ENCODE data around the gene NNMT.
"Not testable (repeated sequence)": the region's sequence is repeated elsewhere in the genome, so short reads cannot be mapped to it uniquely, and the experiment has no call there.

NNMT gene

GRCh38 chr11:114330373-114330772 is 34.2 kb downstream of the NNMT start:
- no peak for ATAC-seq (ENCODE audit: low read depth)
- Histone ChIP-seq H3K4me3 (ENCODE audit: severe bottlenecking) (no peak overlapping the region), H3K36me3 (ENCODE audit: low read depth) (no peaks in the 10 kb centered on the region), H3K27me3 (ENCODE audit: insufficient read depth, poor library complexity, severe bottlenecking) (peaks cover 3% of the 10 kb centered on the region), H3K9me3 (ENCODE audit: severe bottlenecking) (peaks cover 8% of the 10 kb centered on the region), H3K4me1 (ENCODE audit: insufficient read depth, poor library complexity, severe bottlenecking) (no peaks in the 10 kb centered on the region), H3K27ac (ENCODE audit: poor library complexity, severe bottlenecking) (no peak overlapping the region)
- no peak for TF ChIP-seq CTCF (IDR thresholded peaks at IDR 0.05; ENCODE audit: poor library complexity, severe bottlenecking)
- DNase-seq (ENCODE audit: low spot score) = no peak

GRCh38 chr11:114340311-114341131 is 44.3 kb downstream of the NNMT start:
- H3K27me3 ChIP-seq (ENCODE audit: insufficient read depth, poor library complexity, severe bottlenecking) = no peaks in the 10 kb centered on the region
- ATAC-seq (ENCODE audit: low read depth) (peak; percentile 84), DNase-seq (ENCODE audit: low spot score) (no peak)
- H3K4me1 ChIP-seq (ENCODE audit: insufficient read depth, poor library complexity, severe bottlenecking) = peaks cover 4% of the 10 kb centered on the region
- H3K27ac ChIP-seq (ENCODE audit: poor library complexity, severe bottlenecking) = no peak overlapping the region
- no peaks in the 10 kb centered on the region for H3K9me3 ChIP-seq (ENCODE audit: severe bottlenecking)
- H3K4me3 ChIP-seq (ENCODE audit: severe bottlenecking) = no peak overlapping the region
- peak; percentile 94 for TF ChIP-seq CTCF (IDR thresholded peaks at IDR 0.05; ENCODE audit: poor library complexity, severe bottlenecking)
- no peaks in the 10 kb centered on the region for H3K36me3 ChIP-seq (ENCODE audit: low read depth)

GRCh38 chr11:114341667-114342066 is 45.5 kb downstream of the NNMT start:
- ATAC-seq (ENCODE audit: low read depth); DNase-seq (ENCODE audit: low spot score); H3K9me3 ChIP-seq (ENCODE audit: severe bottlenecking); H3K27ac ChIP-seq (ENCODE audit: poor library complexity, severe bottlenecking); H3K4me1 ChIP-seq (ENCODE audit: insufficient read depth, poor library complexity, severe bottlenecking); H3K27me3 ChIP-seq (ENCODE audit: insufficient read depth, poor library complexity, severe bottlenecking); H3K36me3 ChIP-seq (ENCODE audit: low read depth); H3K4me3 ChIP-seq (ENCODE audit: severe bottlenecking): not testable (repeated sequence)

- H3K27me3 ChIP-seq (ENCODE audit: insufficient read depth, poor library complexity, severe bottlenecking) = no peaks in the 10 kb centered on the region
- TF ChIP-seq CTCF (IDR thresholded peaks at IDR 0.05; ENCODE audit: poor library complexity, severe bottlenecking) = no peak
- H3K4me3 ChIP-seq (ENCODE audit: severe bottlenecking) = no peak overlapping the region
- peaks cover 4% of the 10 kb centered on the region for H3K4me1 ChIP-seq (ENCODE audit: insufficient read depth, poor library complexity, severe bottlenecking)
- no peak for ATAC-seq (ENCODE audit: low read depth)
- H3K27ac ChIP-seq (ENCODE audit: poor library complexity, severe bottlenecking) = no peak overlapping the region
- no peaks in the 10 kb centered on the region for H3K36me3 ChIP-seq (ENCODE audit: low read depth)
- no peaks in the 10 kb centered on the region for H3K9me3 ChIP-seq (ENCODE audit: severe bottlenecking)
- no peak for DNase-seq (ENCODE audit: low spot score)
These were observed 46.3 kb downstream of the NNMT start for GRCh38 chr11:114342476-114342875.

- TF ChIP-seq CTCF (IDR thresholded peaks at IDR 0.05; ENCODE audit: poor library complexity, severe bottlenecking) = no peak
- ATAC-seq (ENCODE audit: low read depth) (no peak), DNase-seq (ENCODE audit: low spot score) (no peak)
- H3K9me3 ChIP-seq (ENCODE audit: severe bottlenecking) = no peaks in the 10 kb centered on the region
- H3K4me3 ChIP-seq (ENCODE audit: severe bottlenecking) = no peak overlapping the region
- peaks cover 4% of the 10 kb centered on the region for H3K4me1 ChIP-seq (ENCODE audit: insufficient read depth, poor library complexity, severe bottlenecking)
- no peaks in the 10 kb centered on the region for H3K27me3 ChIP-seq (ENCODE audit: insufficient read depth, poor library complexity, severe bottlenecking)
- no peaks in the 10 kb centered on the region for H3K36me3 ChIP-seq (ENCODE audit: low read depth)
- H3K27ac ChIP-seq (ENCODE audit: poor library complexity, severe bottlenecking) = no peak overlapping the region
These were observed 46.8 kb downstream of the NNMT start for GRCh38 chr11:114343020-114343419.

Measured in RWPE2 (cell line).